Keratinocyte (primary cell): ENCODE results near the gene ETFA. TPM values are rescaled to one million over a fixed set of nuclear protein-coding genes. Genes with fewer than 3 reads are reported as not detected.

Experiments
- DNase-seq: peaks from one replicate; pipeline ENCODE4 v3.0.0-alpha.2; 2011; ENCODE audit warnings: low read depth, missing footprints, low spot score
- FAIRE-seq: peaks from 2 replicates; lab custom pipeline; 2011; peaks lifted over from hg19 to GRCh38; lab: Jason Lieb, UNC
- H2AFZ ChIP-seq: 2 replicates; pipeline ENCODE4 v1.6.0; 2012; ENCODE audit warnings: low read length, control low read depth, inconsistent platforms; ENCODE audit not compliant: control insufficient read depth
- H3K27ac ChIP-seq: 2 replicates; pipeline ENCODE4 v1.5.1; 2011; ENCODE audit warnings: low read length; ENCODE audit not compliant: control insufficient read depth, insufficient read depth
- H3K27me3 ChIP-seq: 3 replicates; pipeline ENCODE4 v1.6.0; 2011; ENCODE audit warnings: low read length; ENCODE audit not compliant: control insufficient read depth, insufficient read depth; ENCODE audit errors: extremely low read depth
- H3K36me3 ChIP-seq, 2 experiments: 2 replicates in 1 of 2; 3 replicates in 1 of 2; pipeline ENCODE4 v1.5.1; 2011; ENCODE audit warnings: low read length in 2 of 2, mild to moderate bottlenecking in 1 of 2; ENCODE audit not compliant: control insufficient read depth in 2 of 2, insufficient read depth in 2 of 2; ENCODE audit errors: extremely low read depth in 1 of 2
- H3K4me1 ChIP-seq: 3 replicates; pipeline ENCODE4 v1.5.1; 2011; ENCODE audit warnings: low read length; ENCODE audit not compliant: control insufficient read depth, insufficient read depth; ENCODE audit errors: extremely low read depth
- H3K4me2 ChIP-seq: 3 replicates; pipeline ENCODE4 v1.6.0; 2011; ENCODE audit warnings: low read depth, low read length; ENCODE audit not compliant: control insufficient read depth, insufficient read depth; ENCODE audit errors: extremely low read depth
- H3K4me3 ChIP-seq, 3 experiments: fragments of 200-600 bp in 1 of 3; sonication (generic) in 1 of 3; 2 replicates in 2 of 3; 3 replicates in 1 of 3; pipeline ENCODE4 v1.5.1; 2011 to 2016; ENCODE audit warnings: low read length in 3 of 3, mild to moderate bottlenecking in 3 of 3, control low read depth in 2 of 3, inconsistent platforms in 1 of 3, low read depth in 1 of 3, mixed read lengths in 1 of 3, mixed run types in 1 of 3, moderate library complexity in 1 of 3; ENCODE audit not compliant: control insufficient read depth in 2 of 3, insufficient read depth in 2 of 3; ENCODE audit errors: extremely low read depth in 1 of 3
- H3K79me2 ChIP-seq: 2 replicates; pipeline ENCODE4 v1.6.0; 2012; ENCODE audit warnings: low read length; ENCODE audit not compliant: control insufficient read depth, insufficient read depth
- H3K9ac ChIP-seq: 3 replicates; pipeline ENCODE4 v1.6.0; 2011; ENCODE audit warnings: low read length; ENCODE audit not compliant: control insufficient read depth, insufficient read depth; ENCODE audit errors: extremely low read depth
- H3K9me1 ChIP-seq: 3 replicates; pipeline ENCODE4 v1.6.0; 2011; ENCODE audit warnings: low read length; ENCODE audit not compliant: control insufficient read depth, insufficient read depth; ENCODE audit errors: extremely low read depth
- H3K9me3 ChIP-seq: 2 replicates; pipeline ENCODE4 v1.5.1; 2012; ENCODE audit warnings: low read depth, low read length; ENCODE audit not compliant: control insufficient read depth
- H4K20me1 ChIP-seq: 3 replicates; pipeline ENCODE4 v1.6.0; 2011; ENCODE audit warnings: low read length; ENCODE audit not compliant: control insufficient read depth, insufficient read depth; ENCODE audit errors: extremely low read depth
- CTCF ChIP-seq, 3 experiments: IDR thresholded peaks in 1 of 3; conservative IDR thresholded peaks in 1 of 3; optimal IDR thresholded peaks in 1 of 3; 2 replicates in 2 of 3; 3 replicates in 1 of 3; pipeline versions ENCODE3 to v1.5.1; 2011; ENCODE audit warnings: low read length in 3 of 3, mild to moderate bottlenecking in 3 of 3, moderate library complexity in 2 of 3, control low read depth in 1 of 3, inconsistent platforms in 1 of 3; ENCODE audit not compliant: insufficient read depth in 2 of 3; ENCODE audit errors: extremely low read depth in 1 of 3
- EZH2 ChIP-seq: IDR thresholded peaks from one replicate; pipeline ENCODE4 v1.6.1; 2012; ENCODE audit warnings: inconsistent platforms, mild to moderate bottlenecking, low read length, moderate library complexity
- dilution Hi-C: fragments of 300-500 bp; cut with MboI; formaldehyde crosslinking; loops from one replicate; pipeline ENCODE4 v1.7.0; 2020; ENCODE audit warnings: low sequenced_read_pairs; ENCODE audit not compliant: extremely low pct_ligation_motif_present
- polyA plus RNA-seq, 5 experiments: library from polyadenylated mRNA; depleted of rRNA in 3 of 5; stranded (reverse) in 3 of 5; stranded (forward) in 1 of 5; unstranded in 1 of 5; fragments of >200 nt; gene quantifications; 1 replicate in 1 of 5; 2 replicates in 3 of 5; 3 replicates in 1 of 5; pipeline versions ENCODE4 v1.2.1 to v1.2.3, GENCODE V29; 2011 to 2012; ENCODE audit warnings: missing spikeins in 2 of 5, low read depth in 1 of 5, low replicate concordance in 1 of 5

Gene ETFA
- polyA plus RNA-seq, 1 donor (not counting 4 experiments of a cell fraction or from before 2014, with no cell fraction given), result 230 TPM

GRCh38 chr15:76229266-76229665, 82.0 kb downstream of the ETFA start:
- Histone ChIP-seq H4K20me1 (no peaks in the 10 kb centered on the region), H3K9me1 (no peaks in the 10 kb centered on the region), H3K27me3 (no peaks in the 10 kb centered on the region), H3K9ac (no peak overlapping the region), H3K4me1 (no peaks in the 10 kb centered on the region), H2AFZ (no peak overlapping the region), H3K4me3 (no peak overlapping the region), H3K79me2 (no peaks in the 10 kb centered on the region), H3K36me3 (peaks cover 9 to 11% of the 10 kb centered on the region in 2 experiments), H3K27ac (no peak overlapping the region), H3K4me2 (no peak overlapping the region), H3K9me3 (no peaks in the 10 kb centered on the region)
- DNase-seq (no peak), FAIRE-seq (no peak)
- dilution Hi-C loops, result no loop called here
- TF ChIP-seq EZH2 (no peak), CTCF (optimal IDR thresholded peaks at IDR 0.05 in 1 of 3, IDR thresholded peaks at IDR 0.05 in 1 of 3, conservative IDR thresholded peaks at IDR 0.05 in 1 of 3; ENCODE audit: extremely low read depth in 1 of 3, insufficient read depth in 2 of 3, low read length in 3 of 3) (no peak)

GRCh38 chr15:76223521-76223920, 87.7 kb downstream of the ETFA start:
- Histone ChIP-seq H3K27ac (no peak overlapping the region), H3K9me1 (no peaks in the 10 kb centered on the region), H3K9me3 (no peaks in the 10 kb centered on the region), H3K36me3 (peaks cover 7 to 15% of the 10 kb centered on the region in 2 experiments), H2AFZ (no peak overlapping the region), H3K9ac (no peak overlapping the region), H3K4me3 (no peak overlapping the region), H3K27me3 (no peaks in the 10 kb centered on the region), H4K20me1 (no peaks in the 10 kb centered on the region), H3K4me2 (no peak overlapping the region), H3K79me2 (no peaks in the 10 kb centered on the region), H3K4me1 (no peaks in the 10 kb centered on the region)
- FAIRE-seq (no peak), DNase-seq (no peak)
- dilution Hi-C loops, result no loop called here
- TF ChIP-seq CTCF (optimal IDR thresholded peaks at IDR 0.05 in 1 of 3, IDR thresholded peaks at IDR 0.05 in 1 of 3, conservative IDR thresholded peaks at IDR 0.05 in 1 of 3; ENCODE audit: extremely low read depth in 1 of 3, insufficient read depth in 2 of 3, low read length in 3 of 3), result no peak
- TF ChIP-seq EZH2, result no peak
